Measurements from ENCODE around the gene ANXA9.

The ANXA9 gene

DNA sequence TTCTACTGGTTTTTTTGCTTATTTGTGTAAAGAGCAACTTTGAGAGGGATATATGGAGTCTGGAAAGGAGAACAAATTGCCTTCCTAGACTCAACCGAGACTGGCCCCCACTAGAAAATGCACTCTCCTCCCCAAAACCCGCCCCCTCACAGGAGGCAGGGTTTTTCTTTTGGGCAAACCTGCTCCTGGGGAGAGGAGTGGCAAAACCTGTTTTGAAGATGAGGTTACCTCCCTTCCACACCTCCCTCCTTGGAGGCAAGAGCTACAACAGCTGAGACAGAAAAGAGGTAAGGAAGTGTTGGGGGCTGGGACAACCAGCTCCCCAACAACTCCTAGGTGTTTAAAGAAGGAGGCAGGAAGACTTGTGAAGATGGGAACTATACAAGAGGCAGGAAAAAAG is 54.3 kb downstream of the ANXA9 start, which contains the start of gene BNIPL:
BNIPL (plus strand) TSS at position 231 of the 400 bp plus-strand sequence; CDS start at position 371, 140 bp downstream.
- DNase-seq (ENCODE audit: low spot score): no peak
- TF ChIP-seq, protein P1, sequence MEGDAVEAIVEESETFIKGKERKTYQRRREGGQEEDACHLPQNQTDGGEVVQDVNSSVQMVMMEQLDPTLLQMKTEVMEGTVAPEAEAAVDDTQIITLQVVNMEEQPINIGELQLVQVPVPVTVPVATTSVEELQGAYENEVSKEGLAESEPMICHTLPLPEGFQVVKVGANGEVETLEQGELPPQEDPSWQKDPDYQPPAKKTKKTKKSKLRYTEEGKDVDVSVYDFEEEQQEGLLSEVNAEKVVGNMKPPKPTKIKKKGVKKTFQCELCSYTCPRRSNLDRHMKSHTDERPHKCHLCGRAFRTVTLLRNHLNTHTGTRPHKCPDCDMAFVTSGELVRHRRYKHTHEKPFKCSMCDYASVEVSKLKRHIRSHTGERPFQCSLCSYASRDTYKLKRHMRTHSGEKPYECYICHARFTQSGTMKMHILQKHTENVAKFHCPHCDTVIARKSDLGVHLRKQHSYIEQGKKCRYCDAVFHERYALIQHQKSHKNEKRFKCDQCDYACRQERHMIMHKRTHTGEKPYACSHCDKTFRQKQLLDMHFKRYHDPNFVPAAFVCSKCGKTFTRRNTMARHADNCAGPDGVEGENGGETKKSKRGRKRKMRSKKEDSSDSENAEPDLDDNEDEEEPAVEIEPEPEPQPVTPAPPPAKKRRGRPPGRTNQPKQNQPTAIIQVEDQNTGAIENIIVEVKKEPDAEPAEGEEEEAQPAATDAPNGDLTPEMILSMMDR (IDR thresholded peaks at IDR 0.05; ENCODE audit: borderline replicate concordance, control extremely low read depth, extremely low read depth, insufficient read depth, missing control alignments): no peak
- in situ Hi-C loops (cut with MboI; ENCODE audit: low sequenced_read_pairs, unreplicated experiment): no loop called here

GRCh38 chr1:151037032-151037431 is 54.9 kb downstream of the ANXA9 start:
- no peak for DNase-seq (ENCODE audit: low spot score)
- in situ Hi-C loops (cut with MboI; ENCODE audit: low sequenced_read_pairs, unreplicated experiment): no loop called here
- TF ChIP-seq, protein P1 (IDR thresholded peaks at IDR 0.05; ENCODE audit: borderline replicate concordance, control extremely low read depth, extremely low read depth, insufficient read depth, missing control alignments): no peak

GRCh38 chr1:151039521-151039920 is 57.4 kb downstream of the ANXA9 start:
- TF ChIP-seq, protein P1 (IDR thresholded peaks at IDR 0.05; ENCODE audit: borderline replicate concordance, control extremely low read depth, extremely low read depth, insufficient read depth, missing control alignments): no peak
- in situ Hi-C loops (cut with MboI; ENCODE audit: low sequenced_read_pairs, unreplicated experiment): no loop called here
- DNase-seq (ENCODE audit: low spot score): no peak

DNA sequence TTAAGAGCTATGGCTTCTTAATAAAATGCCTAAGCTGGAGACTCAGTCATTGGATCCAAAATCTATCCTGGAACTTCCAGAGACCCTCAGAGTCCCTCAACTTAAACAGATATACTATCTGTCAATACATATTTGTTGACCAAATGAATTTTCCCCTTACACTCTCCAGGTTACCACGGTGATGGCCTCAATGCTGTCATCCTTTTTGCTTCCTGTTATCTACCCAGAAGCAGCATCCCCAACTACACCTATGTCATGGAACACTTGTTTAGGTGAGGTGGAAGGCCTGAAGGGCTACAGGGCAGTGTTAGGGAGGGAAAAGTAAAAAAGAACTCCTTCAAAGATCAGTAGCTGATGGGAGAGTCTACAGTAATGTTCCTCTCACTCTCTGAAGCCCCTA is 61.1 kb downstream of the ANXA9 start:
- TF ChIP-seq, protein P1 (IDR thresholded peaks at IDR 0.05; ENCODE audit: borderline replicate concordance, control extremely low read depth, extremely low read depth, insufficient read depth, missing control alignments): no peak
- in situ Hi-C loops (cut with MboI; ENCODE audit: low sequenced_read_pairs, unreplicated experiment): no loop called here
- no peak for DNase-seq (ENCODE audit: low spot score)

Measured in GM13976 (cell line).